ENCODE data around the gene ZNF778. TPM values are rescaled to one million over a fixed set of nuclear protein-coding genes. Genes with fewer than 3 reads are reported as not detected.
A peak's percentile ranks its signal among the peaks of the same experiment; 100 is the strongest.

Gene ZNF778
- total and polyA plus RNA-seq, 2 of the 8 experiments (the other 6 are each of a cell fraction or from before 2014, with no cell fraction given) = 9.5 to 21.9 TPM

- peaks cover 0 to 12% (median 8%) of the 10 kb centered on the region in 4 experiments; a peak in 5 of 7 replicates for H3K4me1 ChIP-seq (replicated peaks in 1 of 4; ENCODE audit: control insufficient read depth in 3 of 4, insufficient read depth in 4 of 4, low read length in 3 of 4)
- H3K4ac ChIP-seq (replicated peaks; ENCODE audit: insufficient read length, low read depth, low read length) = no peak overlapping the region
- H3K14ac ChIP-seq (ENCODE audit: insufficient read length) = no peak overlapping the region
- H4K5ac ChIP-seq (ENCODE audit: insufficient read length, low read depth, low read length) = no peak overlapping the region
- no peak overlapping the region for H3K18ac ChIP-seq (ENCODE audit: extremely low read depth, low read length)
- H3K79me1 ChIP-seq (ENCODE audit: low read depth, low read length) = no peaks in the 10 kb centered on the region
- H2AFZ ChIP-seq (ENCODE audit: low read length) = no peak overlapping the region
- no peak overlapping the region for H3K23ac ChIP-seq (ENCODE audit: insufficient read length)
- H3K36me3 ChIP-seq (ENCODE audit: control insufficient read depth in 2 of 4, insufficient read depth in 4 of 4, low read length in 3 of 4) = no peaks in the 10 kb centered on the region
- 91% methylated on average over 21 of the region's 28 CpGs; no CpG with 5 or more reads in 1 of the 2 experiments for WGBS, 2 experiments (ENCODE audit: extremely low coverage in 1 of 2, insufficient coverage in 1 of 2, insufficient read length in 1 of 2, insufficient replicate concordance in 2 of 2, low coverage in 1 of 2, low lambda C conversion rate in 2 of 2, missing lambda C conversion rate in 1 of 2)
- no peaks in the 10 kb centered on the region for H3K9me3 ChIP-seq (ENCODE audit: insufficient read depth in 2 of 2, low read depth in 1 of 2, low read length in 1 of 2)
- no peak overlapping the region for H2BK12ac ChIP-seq (ENCODE audit: low read depth, low read length)
- peaks cover 11 to 35% (median 26%) of the 10 kb centered on the region in 4 experiments for H3K27me3 ChIP-seq (replicated peaks in 1 of 4; ENCODE audit: control insufficient read depth in 3 of 4, extremely low read depth in 1 of 4, insufficient read depth in 3 of 4, low read length in 3 of 4)
- H3K27ac ChIP-seq (ENCODE audit: low read depth, low read length) = no peak overlapping the region
- no peak overlapping the region for H3K9ac ChIP-seq (replicated peaks in 1 of 4; ENCODE audit: extremely low read depth in 1 of 4, low read depth in 3 of 4, low read length in 3 of 4)
- FAIRE-seq (no peak), DNase-seq (ENCODE audit: low read depth in 1 of 2, low spot score in 2 of 2) (peak in 1 of 2 experiments; percentile 45)
- 0 out of 2 replicates have a peak overlapping the region, but pooled peaks have one; percentile 6 for H2AK5ac ChIP-seq (ENCODE audit: low read depth, low read length)
- CTCF ChIA-PET (ENCODE audit: partially characterized antibody) = interaction anchor here (0.7 to 1.9 kb wide), 5 partner anchors 12 to 280 kb away, joined by 3 to 6 read pairs (median 4); partner anchors contain the start of gene CDH15
- no peaks in the 10 kb centered on the region for H3K79me2 ChIP-seq (ENCODE audit: control insufficient read depth in 1 of 2, insufficient read depth in 2 of 2, low read length in 2 of 2)
- H3K4me3 ChIP-seq (ENCODE audit: extremely low read depth in 1 of 4, insufficient read depth in 2 of 4, low read depth in 3 of 4, low read length in 4 of 4) = no peak overlapping the region
- no peak overlapping the region for H2BK5ac ChIP-seq (ENCODE audit: low read depth, low read length)
- H4K20me1 ChIP-seq (replicated peaks in 1 of 2; ENCODE audit: control insufficient read depth in 1 of 2, insufficient read depth in 2 of 2, low read length in 2 of 2) = peaks cover 2 to 7% of the 10 kb centered on the region in 2 experiments
- H2BK20ac ChIP-seq (ENCODE audit: low read length) = no peak overlapping the region
- no peak overlapping the region for H4K8ac ChIP-seq (ENCODE audit: extremely low read depth, insufficient read depth, low read length)
- POLR2A ChIA-PET (ENCODE audit: partially characterized antibody) = interaction anchor here (1.4 to 3.1 kb wide), 2 partner anchors 24 to 389 kb away, joined by 4 to 13 read pairs; no protein-coding TSS in a partner anchor
- no peak overlapping the region for H2BK120ac ChIP-seq (replicated peaks; ENCODE audit: low read depth, low read length)
- H2BK15ac ChIP-seq (ENCODE audit: low read length) = no peak overlapping the region
- H4K91ac ChIP-seq (replicated peaks; ENCODE audit: insufficient read length, low read length) = no peak overlapping the region
- no peak overlapping the region for H3K56ac ChIP-seq (replicated peaks; ENCODE audit: insufficient read length, low read depth, low read length)
- H3K23me2 ChIP-seq (ENCODE audit: low read depth, low read length) = peaks cover 10% of the 10 kb centered on the region; the same call in 1 of the 2 replicates
- no peak overlapping the region for H3K4me2 ChIP-seq (ENCODE audit: insufficient read depth in 1 of 2, low read depth in 2 of 2, low read length in 2 of 2)
- no peak for TF ChIP-seq KDM5A (IDR thresholded peaks at IDR 0.05; ENCODE audit: low read length)
Observed at GRCh38 chr16:89198417-89199240, 18.9 kb upstream of the ZNF778 start.
